GM12892 (cell line): ENCODE measurements around the gene PVR.

ENCODE experiments used
- POLR2A ChIP-seq: IDR thresholded peaks from 2 replicates; pipeline ENCODE4 v1.6.1; 2011; ENCODE audit warnings: low read depth, low read length, control low read depth
- POLR2AphosphoS5 ChIP-seq: IDR thresholded peaks from 2 replicates; pipeline ENCODE4 v1.6.1; 2011; ENCODE audit warnings: low read depth, low read length, control low read depth

- TF ChIP-seq POLR2A = no peak
- TF ChIP-seq POLR2AphosphoS5 = no peak
These were observed 7.9 kb upstream of the PVR start for GRCh38 chr19:44635581-44636438.
